Stimulated activated CD8-positive, alpha-beta memory T cell treated with anti-CD3 and anti-CD28 coated beads, Interleukin-15, amount 100 ng/mL, for 24 hours (primary cell): Measurements from ENCODE around the gene CAPNS1.
A peak's percentile ranks its signal among the peaks of the same experiment; 100 is the strongest.

Experiments
- DNase-seq: peaks from one replicate; pipeline ENCODE4 v3.0.0-alpha.2; 2020; ENCODE audit warnings: low read depth

CAPNS1 gene

GRCh38 chr19:36139473-36140303 is at the start of gene CAPNS1:
Gene CAPNS1, plus strand, starts transcription at chr19:36140066. Its CDS starts 946 bp downstream, at chr19:36141012.
- DNase-seq, result peak; percentile 88

- DNase-seq, result no peak
Measured at GRCh38 chr19:36090910-36091695, 48.8 kb upstream of the CAPNS1 start.

GRCh38 chr19:36092566-36092965 is 47.3 kb upstream of the CAPNS1 start:
- DNase-seq, result no peak

DNA sequence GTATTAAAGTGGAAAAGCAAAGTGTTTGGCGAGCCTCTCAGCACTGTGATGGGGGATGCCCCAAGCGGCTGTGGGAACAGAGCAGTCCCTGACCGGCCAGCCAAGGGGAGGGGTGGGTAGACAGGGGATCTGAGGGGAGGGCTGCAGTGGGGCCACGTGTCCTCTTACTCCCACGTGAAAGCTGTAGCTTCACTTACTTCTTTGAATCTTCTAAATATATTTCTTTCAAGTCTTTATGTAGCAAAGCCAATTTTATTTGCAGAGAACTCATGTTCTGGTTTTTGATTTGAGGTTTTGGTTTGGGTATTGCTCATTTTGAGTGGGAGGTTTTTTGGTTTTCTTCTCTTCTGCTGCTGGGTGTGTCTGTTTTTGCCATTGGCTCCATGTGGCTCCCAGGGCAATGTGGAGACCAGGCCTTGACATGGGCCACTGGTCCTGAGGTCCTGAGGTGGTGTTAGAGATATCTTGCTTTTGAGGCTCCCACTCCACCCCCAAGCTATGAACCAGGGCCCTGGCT is 46.7 kb upstream of the CAPNS1 start:
- no peak for DNase-seq

DNA sequence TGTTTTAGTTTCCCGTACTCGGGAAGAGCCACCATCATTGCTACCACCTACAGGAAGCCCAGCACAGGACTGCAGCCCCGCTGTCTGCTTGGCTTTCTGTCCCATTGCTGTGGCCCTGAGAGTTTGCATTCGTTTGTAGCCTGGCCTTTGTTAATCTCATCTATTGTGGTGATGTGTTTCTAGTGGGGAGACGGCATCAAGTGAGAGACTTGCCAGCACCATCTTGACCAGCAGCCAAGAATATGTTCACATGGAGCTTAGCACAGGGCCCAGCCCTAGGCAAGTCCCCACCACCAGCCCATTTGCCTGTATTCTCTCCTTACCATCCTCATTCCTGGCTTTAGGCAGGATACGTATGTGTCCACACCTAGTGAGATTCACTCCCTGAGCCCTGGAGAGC is 46.2 kb upstream of the CAPNS1 start:
- no peak for DNase-seq

DNA sequence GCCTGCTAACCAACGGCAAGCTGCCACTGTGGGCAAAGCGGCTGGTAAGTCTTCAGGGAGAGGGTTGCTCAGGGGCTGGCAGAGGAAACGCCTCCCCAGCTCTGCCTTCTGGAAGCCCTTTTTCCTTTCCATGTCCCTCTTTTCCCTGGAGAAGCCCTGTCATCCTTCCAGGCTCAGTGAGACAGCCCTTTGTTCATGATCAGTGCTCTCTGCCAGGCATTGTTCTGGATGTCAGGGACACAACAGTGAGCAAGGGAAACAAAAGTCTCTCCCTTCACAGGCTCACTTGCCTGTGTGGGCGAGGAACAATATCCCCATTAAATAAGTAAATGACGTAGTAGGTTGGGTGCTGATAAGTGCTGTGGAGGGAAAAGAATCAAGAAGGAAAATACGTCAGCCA is 42.8 kb upstream of the CAPNS1 start:
- DNase-seq, result no peak

DNA sequence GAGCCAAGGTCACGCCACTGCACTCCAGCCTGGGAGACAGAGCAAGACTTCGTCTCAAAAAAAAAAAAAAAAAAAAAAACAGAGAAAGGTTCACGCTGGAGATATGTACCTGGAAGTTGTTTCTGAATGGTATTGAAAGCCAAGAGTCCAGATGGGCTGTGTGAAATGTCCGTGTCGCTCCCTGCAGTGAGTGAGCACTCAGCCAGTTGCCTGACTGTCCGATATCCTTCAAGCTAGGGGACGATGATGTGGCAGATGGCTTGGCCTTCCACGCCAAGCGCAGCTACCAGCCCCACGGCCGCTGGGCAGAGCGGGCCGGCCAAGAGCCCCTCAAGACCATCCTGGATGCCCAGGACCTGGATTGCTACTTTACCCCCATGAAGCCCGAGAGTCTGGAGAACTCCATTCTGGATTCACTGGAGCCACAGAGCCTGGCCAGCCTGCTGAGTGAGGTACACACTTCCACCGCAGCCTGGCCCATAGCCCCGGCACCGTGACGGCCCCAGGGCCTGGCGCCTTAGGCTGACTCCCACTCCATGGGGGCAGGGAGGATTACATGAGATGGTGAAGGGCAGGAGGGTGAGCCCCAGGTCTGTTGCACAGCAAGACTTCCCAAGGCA is 40.6 kb upstream of the CAPNS1 start:
- DNase-seq, result no peak

DNA sequence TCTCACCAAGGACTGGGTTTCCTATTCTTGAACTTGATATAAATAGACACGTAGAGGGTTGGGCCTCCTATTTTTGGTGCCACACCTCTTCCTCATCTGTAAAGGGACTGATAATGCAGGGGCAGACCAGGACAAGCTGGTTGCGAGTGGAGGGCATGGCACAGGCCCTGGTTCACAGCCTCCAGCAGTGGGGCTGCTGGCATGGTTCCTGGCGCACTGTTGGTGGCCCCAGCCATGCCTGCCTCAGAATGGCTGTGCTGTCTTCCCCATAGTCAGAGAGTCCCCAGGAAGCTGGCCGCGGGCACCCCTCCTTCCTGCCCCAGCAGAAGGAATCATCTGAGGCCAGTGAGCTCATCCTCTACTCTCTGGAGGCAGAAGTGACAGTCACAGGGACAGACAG is 39.4 kb upstream of the CAPNS1 start:
- DNase-seq, result no peak

- no peak for DNase-seq
Measured at GRCh38 chr19:36101550-36102327, 38.1 kb upstream of the CAPNS1 start.

DNA sequence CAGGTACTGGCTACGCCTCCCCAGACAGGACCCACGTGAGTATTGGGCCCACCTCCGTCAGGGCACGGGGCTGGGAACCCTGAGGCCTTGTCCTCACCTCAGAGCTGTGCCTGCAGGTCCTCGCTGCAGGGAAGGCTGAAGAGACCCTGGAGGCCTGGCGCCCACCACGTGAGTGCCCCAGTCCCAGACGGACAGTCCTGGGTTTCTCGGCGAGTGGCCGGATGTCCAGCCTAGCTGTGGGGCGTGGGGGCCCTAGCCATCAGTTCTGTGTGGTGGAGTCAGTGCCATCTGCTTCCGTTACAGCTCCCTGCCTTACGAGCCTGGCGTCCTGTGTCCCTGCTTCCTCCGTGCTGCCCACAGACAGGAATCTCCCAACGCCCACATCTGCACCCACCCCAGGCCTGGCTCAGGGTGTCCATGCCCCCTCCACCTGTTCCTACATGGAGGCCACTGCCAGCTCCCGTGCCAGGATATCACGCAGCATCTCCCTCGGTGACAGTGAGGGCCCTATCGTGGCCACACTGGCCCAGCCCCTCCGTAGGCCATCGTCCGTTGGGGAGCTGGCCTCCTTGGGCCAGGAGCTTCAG is 36.7 kb upstream of the CAPNS1 start:
- DNase-seq, result no peak

DNA sequence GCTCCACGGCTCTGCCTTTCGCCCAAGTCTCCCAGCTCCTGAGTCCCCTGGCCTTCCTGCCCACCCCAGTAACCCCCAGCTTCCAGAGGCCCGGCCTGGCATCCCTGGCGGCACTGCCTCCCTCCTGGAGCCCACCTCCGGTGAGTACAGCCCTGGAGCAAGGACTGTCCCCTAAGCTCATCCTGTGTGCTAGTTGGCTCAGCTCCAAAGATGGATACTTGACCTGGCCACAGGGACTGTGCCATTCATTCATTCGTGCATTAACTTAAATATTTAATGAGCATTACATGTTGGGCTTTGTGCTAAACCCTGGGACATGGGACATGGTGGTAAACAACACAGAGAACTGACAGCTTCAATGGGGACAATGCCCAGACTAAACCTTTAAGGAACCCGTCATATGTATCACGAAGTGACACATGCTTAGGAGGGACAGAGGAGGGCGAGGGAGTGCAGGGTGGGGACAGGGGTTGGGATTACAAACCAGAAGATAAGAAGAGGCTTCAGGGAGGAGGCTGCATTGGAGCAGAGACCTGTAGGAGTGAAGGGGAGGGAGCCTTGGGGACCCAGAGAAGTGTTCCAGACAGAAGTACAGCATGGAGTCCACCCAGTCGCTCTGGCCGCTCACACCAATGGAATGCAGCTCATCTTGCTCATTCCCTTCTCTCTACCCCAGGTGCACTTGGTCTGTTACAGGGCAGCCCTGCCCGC is 35.9 kb upstream of the CAPNS1 start:
- DNase-seq, result no peak

GRCh38 chr19:36106441-36106840 is 33.4 kb upstream of the CAPNS1 start:
- DNase-seq, result no peak

DNA sequence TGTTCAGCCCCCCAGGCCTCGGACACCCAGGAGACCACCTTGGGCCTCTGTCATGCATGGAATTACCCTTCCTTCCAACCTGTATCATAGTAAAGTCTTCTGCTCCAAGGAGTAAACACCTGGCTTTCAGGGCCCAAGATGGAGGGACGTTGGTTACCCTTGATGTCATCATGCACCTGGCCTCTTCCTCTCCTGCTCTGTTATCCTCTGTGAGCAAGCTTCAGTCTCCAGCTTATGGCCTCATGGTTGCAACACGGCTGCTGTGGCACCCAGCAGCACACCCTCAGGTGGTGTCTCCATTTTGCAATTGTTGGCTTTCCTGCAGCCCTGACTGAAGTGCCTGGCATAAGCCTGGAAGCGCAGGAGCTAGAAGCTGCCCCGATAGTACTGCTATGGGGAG is 32.9 kb upstream of the CAPNS1 start:
- DNase-seq, result no peak

DNA sequence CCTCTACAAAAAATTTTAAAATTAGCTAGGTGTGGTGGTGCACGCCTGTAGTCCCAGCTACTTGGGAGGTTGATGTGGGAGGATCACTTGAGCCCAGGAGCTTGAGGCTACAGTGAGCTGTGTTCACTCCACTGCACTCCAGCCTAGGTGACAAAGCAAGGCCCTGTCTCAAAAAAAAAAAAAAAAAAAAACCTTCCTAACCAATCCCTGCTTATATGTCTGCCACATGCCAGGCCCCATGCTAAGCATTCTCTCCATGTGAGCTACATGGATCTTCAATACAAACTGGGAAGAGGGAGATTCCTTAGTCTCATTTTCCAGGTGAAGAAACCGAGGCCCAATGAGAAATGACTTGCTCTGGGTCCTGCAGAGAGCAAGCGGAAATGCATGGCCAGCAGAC is 31.2 kb upstream of the CAPNS1 start:
- no peak for DNase-seq

DNA sequence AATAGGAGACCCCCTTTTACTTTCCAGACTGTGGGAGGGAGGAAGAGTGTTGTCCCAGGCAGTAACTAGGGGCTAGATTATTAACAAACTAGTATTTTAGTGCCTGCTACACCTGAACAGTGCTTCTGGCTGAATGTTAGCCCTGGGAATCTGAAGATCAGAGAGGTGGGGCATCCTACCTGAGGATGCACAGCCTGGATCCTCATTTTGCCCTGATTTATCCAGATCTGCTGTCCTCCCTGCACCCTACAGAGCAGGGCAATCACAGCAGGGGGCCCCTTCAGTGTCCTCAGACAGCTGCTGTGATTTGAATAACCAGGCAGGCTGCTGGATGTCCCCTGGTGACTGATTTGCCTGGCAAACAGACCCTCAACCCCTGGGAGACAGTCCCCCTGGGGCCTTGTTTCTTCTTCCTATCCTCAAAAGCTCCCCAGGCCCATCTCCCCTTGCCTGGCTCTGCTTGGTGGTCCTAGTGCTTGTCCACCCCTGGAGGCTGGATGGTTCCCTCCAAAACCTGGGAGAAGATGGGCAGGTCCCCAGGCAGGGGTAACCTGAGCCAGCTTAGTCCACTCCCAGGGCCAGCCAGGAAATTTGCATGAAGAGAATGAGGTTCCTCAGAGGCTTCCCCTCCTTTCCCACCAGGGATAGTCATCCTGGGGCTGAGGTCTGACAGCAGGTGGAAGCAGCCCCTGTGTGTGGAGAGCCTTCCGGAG is 29.2 kb upstream of the CAPNS1 start, which contains the start of gene OVOL3:
TSS of gene OVOL3 (plus strand) at position 657 of the 713 bp plus-strand sequence. CDS start 60 bp downstream, outside the sequence.
- no peak for DNase-seq

DNA sequence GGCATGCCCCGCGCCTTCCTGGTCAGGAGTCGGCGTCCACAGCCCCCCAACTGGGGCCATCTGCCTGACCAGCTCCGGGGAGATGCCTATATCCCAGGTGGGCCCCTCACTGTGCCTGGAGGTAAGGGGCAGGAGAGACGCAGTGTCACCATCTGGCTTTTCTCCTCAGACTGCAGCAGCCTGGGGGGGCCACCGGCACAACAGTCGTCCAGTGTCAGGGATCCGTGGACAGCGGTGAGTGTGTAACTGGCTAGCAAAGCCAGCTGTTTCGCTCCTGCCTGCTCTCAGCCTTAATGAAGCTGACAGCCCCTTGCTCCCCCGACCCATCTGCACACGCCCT is 28.7 kb upstream of the CAPNS1 start:
- no peak for DNase-seq

DNA sequence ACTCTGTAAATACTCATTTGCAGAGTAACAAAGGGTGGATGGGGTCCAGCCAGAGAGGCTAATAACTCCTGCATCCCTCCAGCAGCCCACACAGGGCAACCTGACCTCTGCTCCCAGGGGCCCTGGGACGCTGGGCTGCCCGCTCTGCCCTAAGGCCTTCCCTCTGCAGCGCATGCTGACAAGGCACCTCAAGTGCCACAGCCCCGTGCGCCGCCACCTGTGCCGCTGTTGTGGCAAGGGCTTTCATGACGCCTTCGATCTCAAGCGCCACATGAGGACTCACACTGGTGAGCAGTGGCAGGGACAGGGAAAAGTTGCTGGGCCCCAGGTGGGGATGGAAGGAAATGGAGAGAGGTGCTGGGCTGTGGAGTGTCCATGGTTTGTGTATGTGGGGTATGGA is 27.2 kb upstream of the CAPNS1 start:
- no peak for DNase-seq

DNA sequence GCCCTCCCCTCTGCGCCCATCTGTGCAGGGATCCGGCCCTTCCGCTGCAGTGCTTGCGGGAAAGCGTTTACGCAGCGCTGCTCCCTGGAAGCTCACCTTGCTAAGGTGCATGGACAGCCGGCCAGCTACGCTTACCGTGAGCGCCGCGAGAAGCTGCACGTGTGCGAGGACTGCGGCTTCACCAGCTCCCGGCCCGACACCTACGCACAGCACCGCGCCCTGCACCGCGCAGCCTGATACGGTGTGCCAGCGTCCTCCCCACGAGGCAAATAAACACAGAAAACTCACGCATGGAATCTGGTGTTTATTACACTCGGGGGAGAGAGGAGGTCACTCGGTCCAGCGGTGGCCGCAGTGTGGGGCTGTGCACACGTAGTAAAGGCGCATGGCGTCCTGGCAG is 26.4 kb upstream of the CAPNS1 start:
- DNase-seq, result no peak

GRCh38 chr19:36113894-36114720 is 25.8 kb upstream of the CAPNS1 start:
- no peak for DNase-seq
